Pancreas (tissue), 10 donors: Measurements from ENCODE around the gene ZDHHC11B. TPM values are rescaled to one million over a fixed set of nuclear protein-coding genes. Genes with fewer than 3 reads are reported as not detected.
"Not testable (repeated sequence)": the region's sequence is repeated elsewhere in the genome, so short reads cannot be mapped to it uniquely, and the experiment has no call there.

Experiments used
- ATAC-seq, 4 donors: fragments of 200-7000 bp; cut with Tn5 transposase; one replicate each; pipeline versions ENCODE4 v1.8.0 to v1.9.1; 2020; ENCODE audit warnings: mild to moderate bottlenecking in 4 of 4, moderate library complexity in 4 of 4
- DNase-seq, 6 donors: peaks; one replicate each; pipeline ENCODE4 v3.0.0-alpha.2; 2020
- FAIRE-seq: peaks from 2 replicates; lab custom pipeline; 2012; peaks lifted over from hg19 to GRCh38; lab: Jason Lieb, UNC
- H3K27ac ChIP-seq, 4 donors: fragments of 200-600 bp; sonication (generic); 1 replicate in 3 of 4; 2 replicates in 1 of 4; pipeline versions ENCODE4 v1.5.0 to v1.8.0; 2020
- H3K27me3 ChIP-seq, 4 donors: fragments of 200-600 bp; one replicate each; pipeline ENCODE4 v1.8.0; 2021
- H3K36me3 ChIP-seq, 3 donors: fragments of 200-600 bp; sonication (generic) in 1 of 3; one replicate each; pipeline versions ENCODE4 v1.5.0 to v1.8.0; 2020 to 2021
- H3K4me1 ChIP-seq, 3 donors: fragments of 200-600 bp; one replicate each; pipeline ENCODE4 v1.8.0; 2021
- H3K4me3 ChIP-seq, 4 donors: fragments of 200-600 bp; sonication (generic) in 2 of 4; one replicate each; pipeline versions ENCODE4 v1.5.0 to v1.8.0; 2020 to 2021
- H3K9me3 ChIP-seq, 4 donors: fragments of 200-600 bp; one replicate each; pipeline ENCODE4 v1.8.0; 2021
- WGBS, 2 donors: extraction: QIAGEN DNeasy Blood & Tissue Kit; methylation state at CpG; one replicate each; pipeline ENCODE4 v1.1.7; 2013; 5-methylcytosine and 5-hydroxymethylcytosine counted together
- intact Hi-C, 3 donors: fragments of 100-400 bp; cut with DNase I; formaldehyde crosslinking; loops; one replicate each; pipeline versions ENCODE4 v1.11.1 to v1.14.2; 2022
- polyA plus RNA-seq, 2 donors: library from polyadenylated mRNA; stranded (reverse); fragments of 200-250 nt; gene quantifications; one replicate each; pipeline ENCODE4 v1.2.3, GENCODE V29; 2013
- total RNA-seq, 6 donors: library from RNA; stranded (reverse); fragmentation: NEBNext Ultra II Directional in 4 of 6; extraction: Animal tissue kit (Norgen Biotek cat#: 25700) in 4 of 6; gene quantifications; one replicate each; pipeline versions ENCODE4 v1.2.1 to v1.2.4, GENCODE V29; 2021 to 2023
- TF ChIP-seq, protein P1 (sequence below), 4 donors: fragments of 200-600 bp; sonication (generic) in 3 of 4; IDR thresholded peaks; one replicate each; pipeline versions ENCODE4 v1.5.0 to v1.8.0; 2021; ENCODE audit warnings: antibody characterized with exemption in 4 of 4
- donor health status: healthy with polysubstance abuse.
- donor health status: DM: no; HTN: no; CAD: no; lungs with moderate emphysema.
- donor health status: DM: no; HTN: no; CAD: no.
- donor health status: control.
- donor health status: control.
- donor health status: Bipolar disorder and iron deficiency.
- donor health status: DM: yes; HTN: yes; CAD: no.
- donor health status: DM: no; HTN: no; CAD: no.
- donor health status: DM: no; HTN: no; CAD: no.
- donor health status: DM: yes; HTN: yes; CAD: no.

The ZDHHC11B gene
- total and polyA plus RNA-seq, 8 donors: 2.8 to 19.9 (median 6.2) TPM

DNA sequence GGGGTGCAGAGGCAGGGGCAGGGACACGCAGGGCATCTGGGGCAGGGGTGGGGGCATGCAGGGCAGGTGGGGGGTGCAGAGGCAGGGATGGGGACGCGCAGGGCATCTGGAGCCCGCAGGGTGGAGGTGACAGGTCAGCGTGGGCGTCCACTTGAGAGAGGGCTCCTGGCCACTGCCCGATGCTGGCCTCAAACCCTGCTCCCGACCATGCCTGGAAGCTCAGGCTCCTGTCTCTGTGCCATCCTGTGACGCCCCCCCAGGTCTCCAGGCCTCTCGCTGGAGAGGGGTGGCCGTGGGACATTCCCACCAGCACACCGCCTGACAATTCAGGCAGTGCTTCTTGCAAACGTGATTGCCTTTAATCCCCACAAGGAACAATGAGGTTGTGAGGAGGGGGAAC, 33.0 kb downstream of the ZDHHC11B start:
- H3K4me1 ChIP-seq: no peaks in the 10 kb centered on the region

GRCh38 chr5:750226-750625, 34.3 kb downstream of the ZDHHC11B start:
- not testable (repeated sequence) for H3K4me1 ChIP-seq, H3K4me3 ChIP-seq, H3K36me3 ChIP-seq, H3K27me3 ChIP-seq, H3K27ac ChIP-seq, ATAC-seq, H3K9me3 ChIP-seq, FAIRE-seq
- 86 to 95% methylated on average over 12 to 18 of the region's 19 CpGs for WGBS, 2 donors
- intact Hi-C loops: loop anchor here in 2 of 3 donors (5.0 to 10.0 kb wide), 2 partner anchors 92 to 95 kb away; no protein-coding TSS in a partner anchor
- DNase-seq: peak in 2 of 6 donors; percentile 6 to 43

More for the DNA sequence above, 33.0 kb downstream of the ZDHHC11B start:
- no peaks in the 10 kb centered on the region for H3K9me3 ChIP-seq
- 87 to 90% methylated on average over 3 to 11 of the region's 13 CpGs for WGBS, 2 donors
- no peak overlapping the region for H3K4me3 ChIP-seq
- ATAC-seq: no peak
- FAIRE-seq: no peak
- peak in 2 of 6 donors; percentile 6 to 23 for DNase-seq
- no peak overlapping the region for H3K27ac ChIP-seq
- intact Hi-C loops: loop anchor here in 2 of 3 donors (5.0 to 10.0 kb wide), 2 partner anchors 91 to 93 kb away; no protein-coding TSS in a partner anchor
- TF ChIP-seq, protein P1, sequence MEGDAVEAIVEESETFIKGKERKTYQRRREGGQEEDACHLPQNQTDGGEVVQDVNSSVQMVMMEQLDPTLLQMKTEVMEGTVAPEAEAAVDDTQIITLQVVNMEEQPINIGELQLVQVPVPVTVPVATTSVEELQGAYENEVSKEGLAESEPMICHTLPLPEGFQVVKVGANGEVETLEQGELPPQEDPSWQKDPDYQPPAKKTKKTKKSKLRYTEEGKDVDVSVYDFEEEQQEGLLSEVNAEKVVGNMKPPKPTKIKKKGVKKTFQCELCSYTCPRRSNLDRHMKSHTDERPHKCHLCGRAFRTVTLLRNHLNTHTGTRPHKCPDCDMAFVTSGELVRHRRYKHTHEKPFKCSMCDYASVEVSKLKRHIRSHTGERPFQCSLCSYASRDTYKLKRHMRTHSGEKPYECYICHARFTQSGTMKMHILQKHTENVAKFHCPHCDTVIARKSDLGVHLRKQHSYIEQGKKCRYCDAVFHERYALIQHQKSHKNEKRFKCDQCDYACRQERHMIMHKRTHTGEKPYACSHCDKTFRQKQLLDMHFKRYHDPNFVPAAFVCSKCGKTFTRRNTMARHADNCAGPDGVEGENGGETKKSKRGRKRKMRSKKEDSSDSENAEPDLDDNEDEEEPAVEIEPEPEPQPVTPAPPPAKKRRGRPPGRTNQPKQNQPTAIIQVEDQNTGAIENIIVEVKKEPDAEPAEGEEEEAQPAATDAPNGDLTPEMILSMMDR (IDR thresholded peaks at IDR 0.05): no peak
- no peaks in the 10 kb centered on the region for H3K27me3 ChIP-seq
- H3K36me3 ChIP-seq: no peaks in the 10 kb centered on the region

DNA sequence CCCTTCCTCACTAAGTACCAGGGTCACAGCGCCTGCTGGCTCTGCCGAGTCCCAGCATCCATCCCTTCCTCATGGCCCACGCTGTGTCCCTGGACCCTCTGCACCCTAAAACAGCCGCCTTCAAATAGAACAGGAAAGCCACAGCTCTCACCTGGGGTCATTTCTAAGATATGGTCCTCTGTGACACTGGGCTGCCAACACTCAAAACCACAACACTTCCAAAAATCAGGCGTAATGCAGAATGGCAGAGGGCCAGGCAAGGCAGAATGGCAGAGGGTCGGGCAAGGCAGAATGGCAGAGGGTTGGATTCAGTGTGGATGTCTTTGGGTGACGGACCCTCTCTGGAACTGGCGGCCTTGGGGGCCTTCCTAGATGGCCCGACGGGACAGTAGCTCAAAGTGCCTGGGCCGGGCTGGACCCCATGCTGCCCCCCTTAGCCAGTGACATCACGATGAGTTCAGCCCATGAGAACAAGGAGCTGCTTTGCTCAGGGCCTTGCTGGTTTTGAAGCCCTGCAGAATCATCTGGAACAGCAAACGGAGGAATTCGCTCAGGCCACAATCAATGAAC, 35.3 kb downstream of the ZDHHC11B start:
- Histone ChIP-seq H3K9me3 (no peaks in the 10 kb centered on the region), H3K36me3 (no peaks in the 10 kb centered on the region), H3K4me3 (no peak overlapping the region), H3K4me1 (no peaks in the 10 kb centered on the region), H3K27ac (no peak overlapping the region), H3K27me3 (no peaks in the 10 kb centered on the region)
- intact Hi-C loops: no loop called here
- peak in 2 of 6 donors; percentile 5 to 29 for DNase-seq
- TF ChIP-seq, protein P1 (IDR thresholded peaks at IDR 0.05): no peak
- FAIRE-seq: no peak
- 86 to 93% methylated on average over 13 to 14 of the region's 14 CpGs for WGBS, 2 donors
- no peak for ATAC-seq

DNA sequence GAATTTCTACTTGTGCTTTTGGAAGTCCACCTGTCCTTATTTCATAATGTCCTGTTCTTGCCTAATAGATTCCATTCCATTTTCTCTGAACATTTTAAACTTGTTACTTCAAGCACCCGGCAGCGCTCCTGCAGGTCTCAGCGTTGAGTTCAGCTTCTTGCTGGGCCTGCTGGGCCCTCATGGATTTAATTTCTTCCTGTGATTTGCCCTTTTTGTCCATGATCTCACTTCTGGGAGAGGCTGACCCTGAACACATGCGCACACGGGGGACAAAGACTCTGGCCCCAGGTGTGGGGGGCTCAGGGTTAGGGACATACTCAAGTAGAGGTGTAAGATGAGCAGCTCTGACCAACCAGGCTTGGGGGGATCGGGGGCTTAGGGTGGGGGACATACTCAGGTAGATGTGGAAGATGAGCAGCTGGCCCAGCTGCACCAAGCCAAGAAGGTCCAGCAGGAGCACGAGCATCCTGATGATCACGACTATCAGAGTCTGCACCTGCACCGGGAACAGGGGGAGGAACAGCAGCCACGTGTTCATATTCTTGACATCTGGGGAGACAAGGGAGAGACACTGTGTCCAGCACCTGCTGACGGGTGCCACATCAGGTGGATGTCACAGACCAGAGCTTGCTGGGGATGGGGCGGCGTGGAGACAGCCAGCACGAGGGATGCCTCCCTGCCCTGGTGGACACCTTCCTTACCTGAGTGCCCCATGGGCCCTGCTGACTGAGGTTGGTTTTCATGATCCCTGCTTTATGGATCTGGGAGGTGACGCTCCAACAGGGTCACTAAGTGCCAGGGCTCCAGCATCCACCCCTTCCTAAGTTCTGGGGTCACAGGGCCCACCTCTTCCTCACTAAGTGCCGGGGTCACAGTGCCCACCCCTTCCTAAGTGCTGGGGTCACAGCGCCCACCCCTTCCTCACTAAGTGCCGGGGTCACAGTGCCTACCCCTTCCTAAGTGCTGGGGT, 36.2 kb downstream of the ZDHHC11B start:
- H3K27me3 ChIP-seq, intact Hi-C loops, H3K9me3 ChIP-seq, FAIRE-seq, H3K4me3 ChIP-seq, H3K4me1 ChIP-seq, H3K36me3 ChIP-seq, H3K27ac ChIP-seq, ATAC-seq: not testable (repeated sequence)
- DNase-seq: peak in 2 of 6 donors; percentile 4 to 16
- WGBS, 2 donors: 79 to 96% methylated on average over 16 to 17 of the region's 18 CpGs

GRCh38 chr5:747303-747844, 37.2 kb downstream of the ZDHHC11B start:
- DNase-seq, H3K27me3 ChIP-seq, ATAC-seq, H3K27ac ChIP-seq, FAIRE-seq, intact Hi-C loops, H3K4me1 ChIP-seq, H3K9me3 ChIP-seq, H3K4me3 ChIP-seq, H3K36me3 ChIP-seq: not testable (repeated sequence)
- WGBS, 2 donors: 73 to 87% methylated on average over 3 to 4 of the region's 9 CpGs

DNA sequence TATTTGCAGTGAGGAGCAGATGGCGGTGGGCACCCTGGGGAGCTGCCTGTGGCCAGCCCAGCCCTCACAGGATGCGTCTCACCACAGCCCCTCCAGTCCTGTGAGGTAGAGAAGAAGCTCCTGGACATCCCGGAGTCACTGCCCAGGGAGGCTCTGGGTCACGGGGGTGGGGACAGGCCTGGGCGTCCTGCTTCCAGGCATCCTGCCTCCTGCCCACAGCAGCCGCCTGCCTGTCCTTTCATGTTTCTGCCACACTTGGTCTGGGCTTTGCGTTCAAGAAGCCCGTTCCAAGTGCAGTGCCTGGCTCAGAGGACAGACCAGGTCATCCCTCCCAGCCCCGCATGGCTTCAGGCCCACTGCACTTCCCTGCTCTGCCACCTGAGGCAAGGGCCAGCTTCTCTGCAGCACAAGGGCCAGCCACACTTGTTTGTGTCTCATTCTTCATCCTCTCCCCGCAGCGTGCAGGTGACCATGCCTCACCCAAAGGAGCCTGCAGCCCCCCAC, 38.2 kb downstream of the ZDHHC11B start:
- FAIRE-seq (no peak), ATAC-seq (no peak), DNase-seq (peak in 1 of 6 donors; percentile 30)
- Histone ChIP-seq H3K27ac (no peak overlapping the region), H3K36me3 (no peaks in the 10 kb centered on the region), H3K4me1 (no peaks in the 10 kb centered on the region), H3K9me3 (no peaks in the 10 kb centered on the region), H3K27me3 (no peaks in the 10 kb centered on the region), H3K4me3 (no peak overlapping the region)
- TF ChIP-seq, protein P1 (IDR thresholded peaks at IDR 0.05): no peak
- WGBS, 2 donors: 71 to 91% methylated on average over 10 of the region's 11 CpGs
- intact Hi-C loops: no loop called here

DNA sequence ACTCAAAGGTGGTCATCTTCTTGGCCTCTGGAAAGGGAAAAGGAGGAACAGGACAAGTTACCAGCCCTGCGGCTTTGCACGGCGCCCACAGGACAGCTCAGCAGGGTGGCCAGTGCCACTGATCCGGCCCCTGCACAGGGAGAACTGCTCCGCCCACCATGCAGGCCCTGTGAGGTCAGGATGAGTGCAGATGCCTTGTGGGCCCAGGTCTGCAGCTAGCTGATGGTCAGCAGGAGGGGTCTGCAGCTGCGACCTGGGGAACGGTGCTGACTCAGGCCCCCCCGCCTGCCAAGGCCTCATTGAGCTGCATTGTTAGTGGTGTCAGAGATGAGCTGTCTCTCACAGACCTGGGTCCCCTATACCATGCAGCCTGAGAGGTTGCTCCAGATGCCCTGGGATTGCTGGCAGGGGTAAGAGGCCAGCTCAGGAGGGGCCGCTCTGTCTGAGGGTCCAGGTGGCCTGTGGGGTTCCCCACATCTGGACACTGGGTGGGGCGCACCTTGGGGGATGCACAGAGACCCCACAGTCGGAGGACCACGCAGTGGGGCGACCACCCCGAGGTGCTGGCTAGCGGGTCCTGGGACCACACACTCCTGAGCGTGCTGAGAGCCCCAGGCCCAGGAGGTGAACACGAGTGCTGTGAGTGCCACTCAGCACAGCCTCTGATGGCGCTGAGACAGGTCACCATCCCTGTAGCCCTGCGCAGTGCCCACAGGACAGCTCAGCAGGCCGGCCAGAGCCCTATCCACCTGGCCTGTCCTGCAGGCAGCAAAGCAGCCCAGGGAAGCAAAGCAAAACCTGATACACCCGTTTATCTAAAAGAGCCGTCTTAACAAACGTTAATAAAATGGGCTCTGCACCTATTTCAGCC, 39.0 kb downstream of the ZDHHC11B start:
- H3K4me3 ChIP-seq, intact Hi-C loops, H3K4me1 ChIP-seq, H3K9me3 ChIP-seq, H3K27me3 ChIP-seq, FAIRE-seq, H3K36me3 ChIP-seq, H3K27ac ChIP-seq: not testable (repeated sequence)
- WGBS, 2 donors: 87 to 93% methylated on average over 20 to 21 of the region's 23 CpGs
- ATAC-seq (peak in 1 of 4 donors; percentile 36), DNase-seq (peak in 2 of 6 donors; percentile 33 to 56)
